ENCODE results near the gene NFYB.

GRCh38 chr12:104177336-104177662 is 39.3 kb upstream of the NFYB start:
- TF ChIP-seq CTCF (IDR thresholded peaks at IDR 0.05) (no peak), EZH2 (IDR thresholded peaks at IDR 0.05) (no peak), EZH2phosphoT487 (IDR thresholded peaks at IDR 0.05) (no peak)
